Measurements from ENCODE around the gene SIK2.

DNA sequence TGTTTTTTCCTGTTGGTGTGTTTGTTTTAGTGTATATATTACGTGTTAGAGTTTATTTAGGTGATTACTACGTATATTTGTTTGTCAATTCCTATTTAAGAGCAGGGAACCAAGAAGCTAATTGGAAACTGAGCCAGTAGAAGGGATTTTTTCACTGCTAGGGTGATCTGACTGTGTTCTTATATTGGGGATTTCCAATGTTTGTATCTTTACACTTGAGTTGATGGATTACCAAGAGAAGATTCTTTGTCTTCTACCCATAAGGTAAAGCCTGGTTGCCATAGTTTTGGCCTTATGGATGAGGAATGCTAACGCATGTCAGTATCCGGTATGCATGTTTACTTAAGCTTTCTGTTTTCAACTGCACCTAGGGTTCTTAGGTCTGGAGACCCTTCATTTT lies 35.6 kb downstream of the SIK2 start:
- TF ChIP-seq POLR2AphosphoS2 (IDR thresholded peaks at IDR 0.05; ENCODE audit: low read length): no peak
- TF ChIP-seq ZNF551 (CRISPR knock-in tag; IDR thresholded peaks at IDR 0.05): no peak
- TF ChIP-seq EHMT2 (IDR thresholded peaks at IDR 0.05): no peak
- TF ChIP-seq POLR2A (conservative IDR thresholded peaks at IDR 0.05): no peak
- TF ChIP-seq JUN (IDR thresholded peaks at IDR 0.05; ENCODE audit: borderline replicate concordance, low read depth, low read length): no peak
- no peak for TF ChIP-seq JUN (CRISPR knock-in tag; IDR thresholded peaks at IDR 0.05; ENCODE audit: borderline replicate concordance)
- TF ChIP-seq, protein P1, sequence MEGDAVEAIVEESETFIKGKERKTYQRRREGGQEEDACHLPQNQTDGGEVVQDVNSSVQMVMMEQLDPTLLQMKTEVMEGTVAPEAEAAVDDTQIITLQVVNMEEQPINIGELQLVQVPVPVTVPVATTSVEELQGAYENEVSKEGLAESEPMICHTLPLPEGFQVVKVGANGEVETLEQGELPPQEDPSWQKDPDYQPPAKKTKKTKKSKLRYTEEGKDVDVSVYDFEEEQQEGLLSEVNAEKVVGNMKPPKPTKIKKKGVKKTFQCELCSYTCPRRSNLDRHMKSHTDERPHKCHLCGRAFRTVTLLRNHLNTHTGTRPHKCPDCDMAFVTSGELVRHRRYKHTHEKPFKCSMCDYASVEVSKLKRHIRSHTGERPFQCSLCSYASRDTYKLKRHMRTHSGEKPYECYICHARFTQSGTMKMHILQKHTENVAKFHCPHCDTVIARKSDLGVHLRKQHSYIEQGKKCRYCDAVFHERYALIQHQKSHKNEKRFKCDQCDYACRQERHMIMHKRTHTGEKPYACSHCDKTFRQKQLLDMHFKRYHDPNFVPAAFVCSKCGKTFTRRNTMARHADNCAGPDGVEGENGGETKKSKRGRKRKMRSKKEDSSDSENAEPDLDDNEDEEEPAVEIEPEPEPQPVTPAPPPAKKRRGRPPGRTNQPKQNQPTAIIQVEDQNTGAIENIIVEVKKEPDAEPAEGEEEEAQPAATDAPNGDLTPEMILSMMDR (IDR thresholded peaks at IDR 0.05 in 2 of 3, conservative IDR thresholded peaks at IDR 0.05 in 1 of 3; ENCODE audit: insufficient read depth in 2 of 3, low read depth in 1 of 3, low read length in 3 of 3): no peak
- TF ChIP-seq, protein P2, sequence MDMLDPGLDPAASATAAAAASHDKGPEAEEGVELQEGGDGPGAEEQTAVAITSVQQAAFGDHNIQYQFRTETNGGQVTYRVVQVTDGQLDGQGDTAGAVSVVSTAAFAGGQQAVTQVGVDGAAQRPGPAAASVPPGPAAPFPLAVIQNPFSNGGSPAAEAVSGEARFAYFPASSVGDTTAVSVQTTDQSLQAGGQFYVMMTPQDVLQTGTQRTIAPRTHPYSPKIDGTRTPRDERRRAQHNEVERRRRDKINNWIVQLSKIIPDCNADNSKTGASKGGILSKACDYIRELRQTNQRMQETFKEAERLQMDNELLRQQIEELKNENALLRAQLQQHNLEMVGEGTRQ (CRISPR knock-in tag; IDR thresholded peaks at IDR 0.05): no peak
